Muscle of back (tissue), 13 donors: ENCODE data around the gene GTPBP6. TPM values are rescaled to one million over a fixed set of nuclear protein-coding genes. Genes with fewer than 3 reads are reported as not detected.

Experiments used
- DNase-seq, 3 donors: peaks; one replicate each; pipeline versions ENCODE4 v3.0.0 to v3.0.0-alpha.2; 2013
- long read RNA-seq, 9 donors: transcript quantifications; one replicate each; lab custom pipeline, GENCODE V29; 2026
- polyA plus RNA-seq, 10 donors: library from polyadenylated mRNA; unstranded; fragments of 120-200 nt; gene quantifications; one replicate each; pipeline ENCODE4 v1.2.1, GENCODE V29; 2013; ENCODE audit not compliant: insufficient read length in 10 of 10

Gene GTPBP6
- polyA plus RNA-seq: 10 to 100 TPM; 24.8 to 52.6 (median 43.8) TPM
- long read RNA-seq, donor 1, transcript GTPBP6-201 (10 exons, 1,907 nt): major isoform, 10 of 10 reads
- long read RNA-seq, donor 1, partial matches to known transcripts: 0 of 10 reads
- long read RNA-seq, donor 1, other reads (novel, unspliced or antisense): 0 of 10 reads
- long read RNA-seq, donor 2, transcript GTPBP6-201 (10 exons, 1,907 nt): major isoform, 5 of 12 reads
- long read RNA-seq, donor 2, partial matches to known transcripts: 5 of 12 reads
- long read RNA-seq, donor 2, other reads (novel, unspliced or antisense): 0 of 12 reads
- long read RNA-seq, donor 3: 0 reads
- long read RNA-seq, donor 4, transcript GTPBP6-201 (10 exons, 1,907 nt): major isoform, 6 of 7 reads
- long read RNA-seq, donor 4, partial matches to known transcripts: 0 of 7 reads
- long read RNA-seq, donor 4, other reads (novel, unspliced or antisense): 0 of 7 reads
- long read RNA-seq, donor 5, transcript GTPBP6-201 (10 exons, 1,907 nt): major isoform, 11 of 11 reads
- long read RNA-seq, donor 5, partial matches to known transcripts: 0 of 11 reads
- long read RNA-seq, donor 5, other reads (novel, unspliced or antisense): 0 of 11 reads
- long read RNA-seq, donor 6, transcript GTPBP6-201 (10 exons, 1,907 nt): major isoform, 13 of 14 reads
- long read RNA-seq, donor 6, partial matches to known transcripts: 0 of 14 reads
- long read RNA-seq, donor 6, other reads (novel, unspliced or antisense): 0 of 14 reads
- long read RNA-seq, donor 7, transcript GTPBP6-201 (10 exons, 1,907 nt): major isoform, 6 of 13 reads
- long read RNA-seq, donor 7, partial matches to known transcripts: 6 of 13 reads
- long read RNA-seq, donor 7, other reads (novel, unspliced or antisense): 0 of 13 reads
- long read RNA-seq, donor 8, partial matches to known transcripts: 0 of 4 reads
- long read RNA-seq, donor 8, other reads (novel, unspliced or antisense): 0 of 4 reads
- long read RNA-seq, donor 9, partial matches to known transcripts: 0 of 1 reads
- long read RNA-seq, donor 9, other reads (novel, unspliced or antisense): 0 of 1 reads

- peak; percentile 100 for DNase-seq
These were observed at the start of gene GTPBP6 for GRCh38 chrX:318739-319578. TSS of gene GTPBP6 (minus strand) at chrX:318796. CDS start at chrX:318787, 9 bp downstream.

DNA sequence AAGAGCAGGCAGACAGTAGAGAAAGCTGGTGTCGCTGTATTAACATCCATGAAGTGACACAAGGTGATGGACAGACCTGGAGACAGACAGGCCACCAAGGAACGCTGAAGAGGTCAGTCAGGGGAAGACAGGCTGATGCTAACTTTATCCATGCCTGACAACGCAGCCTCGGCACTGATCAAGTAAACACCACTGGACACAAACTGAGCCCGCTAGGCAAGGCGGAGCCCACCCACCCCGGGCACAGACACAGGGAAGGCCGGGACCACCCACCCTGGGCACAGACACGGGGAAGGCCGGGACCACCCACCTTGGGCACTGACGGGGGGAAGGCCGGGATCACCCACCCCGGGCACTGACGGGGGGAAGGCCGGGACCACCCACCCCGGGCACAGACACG is 49.3 kb upstream of the GTPBP6 start:
- no peak for DNase-seq

DNA sequence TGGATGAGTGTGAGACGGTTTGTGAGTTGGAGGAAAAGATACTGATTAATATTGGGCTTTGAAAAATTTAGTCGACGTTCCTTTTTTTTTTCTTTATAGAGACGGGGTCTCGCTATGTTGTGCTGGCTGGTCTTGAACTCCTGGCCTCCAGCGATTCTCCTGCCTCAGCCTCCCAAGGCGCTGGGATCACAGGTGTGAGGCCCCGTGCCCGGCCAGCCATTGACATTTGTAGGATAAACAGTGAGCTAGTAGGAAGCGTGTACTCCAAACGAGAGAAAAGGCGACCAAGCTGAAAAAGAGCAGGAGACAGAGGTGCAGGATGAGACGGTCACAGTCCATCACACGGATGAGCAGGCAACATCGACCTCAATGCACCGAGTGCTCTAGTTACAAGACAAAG is 48.8 kb upstream of the GTPBP6 start:
- DNase-seq: no peak

DNA sequence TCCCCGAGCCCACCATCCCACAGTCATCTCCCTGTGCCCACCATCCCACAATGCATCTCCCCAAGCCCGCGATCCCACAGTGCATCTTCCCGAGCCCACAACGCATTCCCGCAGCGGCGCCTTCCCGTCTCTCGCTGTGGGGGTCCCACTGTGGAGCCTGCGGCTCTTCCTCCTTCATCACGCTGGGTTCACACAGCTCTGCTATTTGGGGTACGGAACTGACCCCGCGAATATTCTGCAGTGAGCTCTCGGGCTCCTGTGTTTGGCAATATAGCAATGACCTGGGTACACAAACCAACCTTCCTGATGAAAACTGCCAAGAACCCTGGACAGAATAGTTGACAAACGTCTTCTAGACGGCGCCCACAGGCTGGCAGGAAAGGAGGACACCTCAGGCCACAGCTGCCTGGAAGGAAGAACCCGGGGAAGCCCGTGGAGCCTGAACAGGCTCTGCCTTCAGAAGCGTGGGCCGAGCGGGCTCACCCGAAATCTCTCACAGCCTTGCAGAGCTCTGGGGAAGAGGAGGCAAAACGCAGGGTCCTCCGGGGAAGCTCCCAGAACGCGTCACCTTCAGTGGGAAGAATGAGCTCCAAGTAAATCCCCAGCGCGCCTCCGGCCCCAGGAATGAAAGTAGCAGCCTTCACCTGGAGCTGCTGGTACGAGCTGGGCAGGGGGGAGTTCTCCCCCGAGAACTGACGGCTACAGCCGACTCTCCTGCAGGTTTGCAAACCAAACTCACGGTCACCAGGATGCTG is 45.2 kb upstream of the GTPBP6 start:
- no peak for DNase-seq

GRCh38 chrX:362937-363620 is 44.5 kb upstream of the GTPBP6 start:
- no peak for DNase-seq

- DNase-seq: no peak
These were observed 43.8 kb upstream of the GTPBP6 start for GRCh38 chrX:362351-362750.

GRCh38 chrX:361231-362145 is 42.9 kb upstream of the GTPBP6 start:
- DNase-seq: no peak

DNA sequence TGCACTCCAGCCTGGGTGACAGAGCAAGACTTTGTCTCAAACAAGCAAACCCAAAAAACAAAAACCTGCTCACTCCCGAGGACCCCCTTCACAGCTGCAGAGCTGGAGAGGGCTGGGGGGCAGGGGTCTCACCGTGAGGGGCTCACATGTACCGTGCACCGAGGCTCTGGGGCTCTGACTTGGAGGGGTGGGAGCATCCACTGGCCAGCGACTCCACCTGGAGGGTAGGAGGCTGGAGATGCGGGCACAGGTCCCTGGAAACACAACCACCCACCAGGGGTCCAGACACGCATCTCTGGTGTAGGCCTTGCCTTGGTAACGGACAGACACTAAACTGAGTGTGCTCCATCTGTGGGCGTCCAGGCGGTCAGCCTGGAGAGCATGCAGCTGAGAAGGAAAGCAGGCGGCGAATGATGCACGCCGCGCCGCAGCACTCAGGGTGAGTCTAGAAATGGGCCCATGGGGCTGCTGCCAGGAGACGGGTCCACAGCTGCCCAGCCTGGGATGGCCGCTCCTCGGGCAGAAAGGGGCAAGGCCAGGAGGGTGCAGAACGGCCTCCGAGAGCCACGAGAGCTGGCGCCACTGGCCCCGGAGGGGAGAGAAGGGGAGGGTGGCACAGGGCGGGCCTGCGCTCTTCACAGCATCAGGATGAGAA is 42.0 kb upstream of the GTPBP6 start:
- DNase-seq: no peak

DNA sequence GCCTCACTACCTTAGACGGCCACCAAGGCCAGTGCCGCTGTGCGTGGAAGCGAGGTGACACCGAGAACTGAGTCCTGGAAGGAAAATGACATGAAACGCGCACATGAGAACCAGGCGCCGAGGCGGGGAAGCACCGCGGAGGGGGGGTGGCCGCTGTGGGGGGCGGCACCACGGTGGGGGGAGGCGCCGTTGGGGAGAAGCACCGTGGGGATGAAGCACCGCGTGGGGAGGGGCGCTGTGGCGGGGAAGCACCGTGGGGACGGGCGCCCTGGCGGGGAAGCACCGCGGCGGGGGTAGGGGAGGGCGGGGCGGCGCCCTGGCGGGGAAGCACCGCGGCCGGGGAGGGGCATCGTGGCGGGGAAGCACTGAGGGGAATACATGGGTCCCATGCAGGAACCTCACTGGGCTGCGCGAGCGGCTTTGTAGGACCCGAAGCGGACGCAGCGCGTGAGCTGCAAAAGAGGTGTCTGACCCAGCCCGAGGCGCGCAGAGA is 40.1 kb upstream of the GTPBP6 start:
- no peak for DNase-seq

DNA sequence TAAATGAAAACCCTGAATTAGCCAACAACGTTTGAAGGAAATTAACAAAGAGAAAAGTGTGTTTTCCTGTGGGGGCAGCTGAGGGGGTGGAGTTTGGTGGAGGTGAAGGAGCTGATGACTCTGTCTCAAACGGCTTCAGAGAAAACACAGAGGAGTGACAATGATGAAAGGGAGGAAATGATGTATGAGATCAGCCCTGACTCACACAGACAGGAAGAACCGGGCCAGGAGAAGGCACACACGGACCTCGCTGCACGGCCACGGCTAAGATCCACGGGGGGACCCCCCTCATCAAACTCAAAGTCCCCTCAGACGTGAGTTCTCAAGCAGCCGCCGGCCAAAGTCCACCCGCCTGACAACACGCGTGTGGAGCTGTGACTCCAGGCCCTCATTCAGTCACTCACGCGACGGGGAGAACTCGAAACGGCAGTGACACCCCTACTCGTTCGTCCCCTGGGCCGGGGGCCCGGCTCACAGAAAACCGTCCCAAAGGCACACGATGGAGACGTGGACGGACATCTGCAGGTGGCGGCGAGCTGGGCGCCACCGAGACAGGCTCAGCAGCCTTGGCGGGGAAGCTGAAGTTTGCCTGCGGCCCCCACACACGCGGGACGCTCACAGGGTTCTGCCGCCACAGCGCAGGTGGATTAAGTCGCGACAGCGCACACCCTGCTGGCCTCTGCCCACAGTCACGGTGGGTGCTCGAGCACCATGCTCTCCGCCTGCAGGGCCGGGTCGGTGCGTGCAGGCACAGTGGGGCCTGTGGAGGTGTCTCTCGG is 39.3 kb upstream of the GTPBP6 start:
- DNase-seq: no peak

- DNase-seq: no peak
These were observed 38.6 kb upstream of the GTPBP6 start for GRCh38 chrX:357035-357692.

DNA sequence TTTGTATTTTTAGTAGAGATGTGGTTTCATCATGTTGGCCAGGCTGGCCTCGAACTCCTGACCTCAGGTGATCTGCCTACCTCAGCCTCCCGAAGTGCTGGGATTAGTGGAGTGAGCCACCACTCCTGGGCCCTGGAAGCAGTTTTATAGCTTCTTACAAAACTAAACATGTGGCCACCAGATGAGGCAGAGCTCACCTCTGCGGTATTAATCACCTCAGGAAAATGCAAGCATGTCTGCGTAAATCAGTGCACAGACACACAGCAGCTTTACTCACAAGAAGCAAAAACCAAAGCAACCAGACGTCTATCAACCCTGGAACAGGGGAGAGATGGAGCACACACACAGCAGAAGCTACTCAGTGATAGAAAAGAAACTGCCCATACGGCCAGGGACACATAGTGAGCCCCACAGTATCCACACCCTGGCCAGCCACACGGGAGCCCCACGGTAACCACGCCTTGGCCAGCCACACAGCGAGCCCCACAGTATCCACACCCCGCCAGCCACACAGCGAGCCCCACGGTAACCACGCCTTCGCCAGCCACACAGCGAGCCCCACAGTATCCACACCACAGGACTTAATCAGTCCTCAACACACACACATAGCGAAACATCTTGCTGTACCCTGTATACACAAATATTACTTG is 37.9 kb upstream of the GTPBP6 start:
- DNase-seq: peak in 1 of 3 donors; percentile 74

- DNase-seq: no peak
These were observed 36.9 kb upstream of the GTPBP6 start for GRCh38 chrX:355329-356050.

GRCh38 chrX:353566-354535 is 35.3 kb upstream of the GTPBP6 start:
- DNase-seq: no peak
